Mucosa of descending colon (tissue), 3 donors: Measurements from ENCODE around the gene SWAP70. TPM values are rescaled to one million over a fixed set of nuclear protein-coding genes. Genes with fewer than 3 reads are reported as not detected.
A peak's percentile ranks its signal among the peaks of the same experiment; 100 is the strongest.

Experiments
- ATAC-seq: fragments of 200-7000 bp; cut with Tn5 transposase; one replicate; pipeline ENCODE4 v1.9.1; 2020; ENCODE audit warnings: mild to moderate bottlenecking, moderate library complexity
- DNase-seq, 3 donors: peaks; one replicate each; pipeline ENCODE4 v3.0.0-alpha.2; 2020
- H3K36me3 ChIP-seq: fragments of 200-600 bp; one replicate; pipeline ENCODE4 v1.8.0; 2021; ENCODE audit warnings: low read depth, mild to moderate bottlenecking
- H3K4me1 ChIP-seq: fragments of 200-600 bp; one replicate; pipeline ENCODE4 v1.8.0; 2021; ENCODE audit warnings: low read depth, mild to moderate bottlenecking
- H3K4me3 ChIP-seq: fragments of 200-600 bp; one replicate; pipeline ENCODE4 v1.8.0; 2021; ENCODE audit warnings: mild to moderate bottlenecking
- H3K9me3 ChIP-seq: fragments of 200-600 bp; one replicate; pipeline ENCODE4 v1.8.0; 2021; ENCODE audit warnings: mild to moderate bottlenecking
- CTCF ChIP-seq: fragments of 200-600 bp; IDR thresholded peaks from one replicate; pipeline ENCODE4 v1.8.0; 2022; ENCODE audit warnings: antibody characterized with exemption, mild to moderate bottlenecking
- intact Hi-C, 2 donors: fragments of 100-400 bp; cut with DNase I in 1 of 2; cut with micrococcal nuclease in 1 of 2; formaldehyde crosslinking; loops; one replicate each; pipeline versions ENCODE4 v1.11.0 to v1.11.1; 2022; cut with DNase I, micrococcal nuclease
- total RNA-seq, 3 donors: library from RNA; stranded (reverse); fragmentation: NEBNext Ultra II Directional in 2 of 3; extraction: Animal tissue kit (Norgen Biotek cat#: 25700) in 2 of 3; gene quantifications; one replicate each; pipeline versions ENCODE4 v1.2.1 to v1.2.4, GENCODE V29; 2021 to 2023
- donor health status: DM: no; HTN: no; CAD: no; lungs with moderate emphysema.
- donor health status: DM: no; HTN: no; CAD: no.
- donor health status: DM: no; HTN: yes; CAD: no.

Gene SWAP70
- total RNA-seq, 3 donors from 2014 or later = 16.0 to 29.1 (median 19.7) TPM

GRCh38 chr11:9651481-9651880, 12.4 kb upstream of the SWAP70 start:
- Histone ChIP-seq H3K4me1 (no peaks in the 10 kb centered on the region), H3K4me3 (no peak overlapping the region), H3K9me3 (no peaks in the 10 kb centered on the region), H3K36me3 (no peaks in the 10 kb centered on the region)
- ATAC-seq (no peak), DNase-seq (no peak)
- intact Hi-C loops = no loop called here
- TF ChIP-seq CTCF = no peak

- ATAC-seq = peak; percentile 31
- TF ChIP-seq CTCF = no peak
- Histone ChIP-seq H3K4me3 (no peak overlapping the region), H3K4me1 (no peaks in the 10 kb centered on the region), H3K9me3 (no peaks in the 10 kb centered on the region), H3K36me3 (no peaks in the 10 kb centered on the region)
- intact Hi-C loops = no loop called here
- DNase-seq = no peak
Observed at GRCh38 chr11:9651899-9652748, 11.8 kb upstream of the SWAP70 start.

GRCh38 chr11:9653871-9654270, 10.0 kb upstream of the SWAP70 start:
- TF ChIP-seq CTCF = no peak
- intact Hi-C loops = no loop called here
- no peak for ATAC-seq
- Histone ChIP-seq H3K4me1 (no peaks in the 10 kb centered on the region), H3K36me3 (no peaks in the 10 kb centered on the region), H3K9me3 (no peaks in the 10 kb centered on the region), H3K4me3 (no peak overlapping the region)
- no peak for DNase-seq

- no peaks in the 10 kb centered on the region for H3K9me3 ChIP-seq
- H3K36me3 ChIP-seq = no peaks in the 10 kb centered on the region
- intact Hi-C loops = no loop called here
- H3K4me1 ChIP-seq = no peaks in the 10 kb centered on the region
- DNase-seq (no peak), ATAC-seq (no peak)
- no peak for TF ChIP-seq CTCF
- no peak overlapping the region for H3K4me3 ChIP-seq
Observed at GRCh38 chr11:9656864-9657263, 7.0 kb upstream of the SWAP70 start.

- TF ChIP-seq CTCF = no peak
- DNase-seq (no peak), ATAC-seq (no peak)
- no peaks in the 10 kb centered on the region for H3K4me1 ChIP-seq
- H3K9me3 ChIP-seq = no peaks in the 10 kb centered on the region
- H3K4me3 ChIP-seq = no peak overlapping the region
- H3K36me3 ChIP-seq = no peaks in the 10 kb centered on the region
- intact Hi-C loops = no loop called here
Observed at GRCh38 chr11:9657531-9657930, 6.3 kb upstream of the SWAP70 start.
